ENCODE data around the gene SAP25. TPM values are rescaled to one million over a fixed set of nuclear protein-coding genes. Genes with fewer than 3 reads are reported as not detected.

SAP25 gene
- total and polyA plus RNA-seq, 2 of the 8 experiments (the other 6 are each of a cell fraction or from before 2014, with no cell fraction given) = 3.6 to 5.8 TPM

GRCh38 chr7:100565133-100565571 is 8.5 kb downstream of the SAP25 start:
- H2AK5ac ChIP-seq (ENCODE audit: low read depth, low read length) = no peak overlapping the region
- no peak overlapping the region for H3K27ac ChIP-seq (ENCODE audit: low read depth, low read length)
- H3K56ac ChIP-seq (replicated peaks; ENCODE audit: insufficient read length, low read depth, low read length) = no peak overlapping the region
- DNase-seq (ENCODE audit: low read depth in 1 of 2, low spot score in 2 of 2) = no peak
- H3K23me2 ChIP-seq (ENCODE audit: low read depth, low read length) = peaks cover 7% of the 10 kb centered on the region; the same call in 1 of the 2 replicates
- H3K27me3 ChIP-seq (replicated peaks in 1 of 4; ENCODE audit: control insufficient read depth in 3 of 4, extremely low read depth in 1 of 4, insufficient read depth in 3 of 4, low read length in 3 of 4) = no peaks in the 10 kb centered on the region; a peak in 1 of 7 replicates
- peaks cover 2% of the 10 kb centered on the region; the same call in 1 of the 2 replicates for H3K79me1 ChIP-seq (ENCODE audit: low read depth, low read length)
- H3K23ac ChIP-seq (ENCODE audit: insufficient read length) = no peak overlapping the region
- H3K14ac ChIP-seq (ENCODE audit: insufficient read length) = no peak overlapping the region
- POLR2A ChIA-PET (ENCODE audit: partially characterized antibody) = interaction anchor here (0.6 to 2.6 kb wide), 6 partner anchors 8 to 190 kb away, joined by 3 to 11 read pairs (median 4); partner anchors contain the start of genes FBXO24 and LRCH4
- H3K9ac ChIP-seq (replicated peaks in 1 of 4; ENCODE audit: extremely low read depth in 1 of 4, low read depth in 3 of 4, low read length in 3 of 4) = no peak overlapping the region
- peaks cover 0 to 3% of the 10 kb centered on the region in 2 experiments for H4K20me1 ChIP-seq (replicated peaks in 1 of 2; ENCODE audit: control insufficient read depth in 1 of 2, insufficient read depth in 2 of 2, low read length in 2 of 2)
- FAIRE-seq = no peak
- peaks cover 0 to 23% (median 9%) of the 10 kb centered on the region in 4 experiments; a peak in 6 of 7 replicates for H3K4me1 ChIP-seq (replicated peaks in 1 of 4; ENCODE audit: control insufficient read depth in 3 of 4, insufficient read depth in 4 of 4, low read length in 3 of 4)
- H3K18ac ChIP-seq (ENCODE audit: extremely low read depth, low read length) = no peak overlapping the region
- H2BK5ac ChIP-seq (ENCODE audit: low read depth, low read length) = no peak overlapping the region
- no peak overlapping the region for H2BK20ac ChIP-seq (ENCODE audit: low read length)
- H3K4me2 ChIP-seq (ENCODE audit: insufficient read depth in 1 of 2, low read depth in 2 of 2, low read length in 2 of 2) = no peak overlapping the region
- H3K79me2 ChIP-seq (ENCODE audit: control insufficient read depth in 1 of 2, insufficient read depth in 2 of 2, low read length in 2 of 2) = no peaks in the 10 kb centered on the region
- 0 out of 2 replicates have a peak overlapping the region, but pooled peaks have one; percentile 60 for H2BK12ac ChIP-seq (ENCODE audit: low read depth, low read length)
- no peak overlapping the region for H3K4me3 ChIP-seq (ENCODE audit: extremely low read depth in 1 of 4, insufficient read depth in 2 of 4, low read depth in 3 of 4, low read length in 4 of 4)
- peak overlapping the region; percentile 30; the same call in 1 of the 2 replicates for H4K8ac ChIP-seq (ENCODE audit: extremely low read depth, insufficient read depth, low read length)
- H2AFZ ChIP-seq (ENCODE audit: low read length) = no peak overlapping the region
- H2BK15ac ChIP-seq (ENCODE audit: low read length) = no peak overlapping the region
- CTCF ChIA-PET (ENCODE audit: partially characterized antibody) = interaction anchor here (0.6 to 12.7 kb wide), 26 partner anchors 9 to 164 kb away, joined by 3 to 341 read pairs (median 6); partner anchors contain the start of genes AGFG2, FBXO24, LRCH4 and MOSPD3
- no peak overlapping the region for H4K91ac ChIP-seq (replicated peaks; ENCODE audit: insufficient read length, low read length)
- no peaks in the 10 kb centered on the region for H3K36me3 ChIP-seq (ENCODE audit: control insufficient read depth in 2 of 4, insufficient read depth in 4 of 4, low read length in 3 of 4)
- no peak overlapping the region for H2BK120ac ChIP-seq (replicated peaks; ENCODE audit: low read depth, low read length)
- no peak overlapping the region for H3K4ac ChIP-seq (replicated peaks; ENCODE audit: insufficient read length, low read depth, low read length)
- no peak overlapping the region for H4K5ac ChIP-seq (ENCODE audit: insufficient read length, low read depth, low read length)
- no peaks in the 10 kb centered on the region for H3K9me3 ChIP-seq (ENCODE audit: insufficient read depth in 2 of 2, low read depth in 1 of 2, low read length in 1 of 2)
- 87% methylated on average over 11 of the region's 11 CpGs; no CpG with 5 or more reads in 1 of the 2 experiments for WGBS, 2 experiments (ENCODE audit: extremely low coverage in 1 of 2, insufficient coverage in 1 of 2, insufficient read length in 1 of 2, insufficient replicate concordance in 2 of 2, low coverage in 1 of 2, low lambda C conversion rate in 2 of 2, missing lambda C conversion rate in 1 of 2)
- no peak for TF ChIP-seq POLR2A (IDR thresholded peaks at IDR 0.05; ENCODE audit: control extremely low read depth in 1 of 2, low read depth in 2 of 2, low read length in 2 of 2)
- no peak for TF ChIP-seq ATF2 (IDR thresholded peaks at IDR 0.05; ENCODE audit: low read length)
- no peak for TF ChIP-seq NRF1 (IDR thresholded peaks at IDR 0.05; ENCODE audit: low read depth, low read length)
- TF ChIP-seq ASH2L (IDR thresholded peaks at IDR 0.05; ENCODE audit: low read length) = no peak
- TF ChIP-seq SP4 (IDR thresholded peaks at IDR 0.05; ENCODE audit: low read length) = no peak
- no peak for TF ChIP-seq POU5F1 (IDR thresholded peaks at IDR 0.05; ENCODE audit: low read depth, low read length)
- no peak for TF ChIP-seq CHD2 (IDR thresholded peaks at IDR 0.05; ENCODE audit: low read length)
- TF ChIP-seq TEAD4 (IDR thresholded peaks at IDR 0.05; ENCODE audit: low read depth, low read length) = no peak
- TF ChIP-seq SIRT6 (IDR thresholded peaks at IDR 0.05; ENCODE audit: low read length) = no peak
- TF ChIP-seq PHF8 (conservative IDR thresholded peaks at IDR 0.05; ENCODE audit: low read depth, low read length) = no peak
- TF ChIP-seq EZH2 (IDR thresholded peaks at IDR 0.05; ENCODE audit: low read depth, low read length, severe bottlenecking) = no peak
- no peak for TF ChIP-seq SAP30 (IDR thresholded peaks at IDR 0.05; ENCODE audit: insufficient read depth, insufficient replicate concordance, low read length)
- TF ChIP-seq CEBPB (IDR thresholded peaks at IDR 0.05; ENCODE audit: low read depth, low read length) = no peak
